Measurements from ENCODE around the gene TRAF2. TPM values are rescaled to one million over a fixed set of nuclear protein-coding genes. Genes with fewer than 3 reads are reported as not detected.

Gene TRAF2
- total and polyA plus RNA-seq, 2 donors (not counting 3 experiments of a cell fraction or from before 2014, with no cell fraction given), result 10.9 to 23.1 TPM

DNA sequence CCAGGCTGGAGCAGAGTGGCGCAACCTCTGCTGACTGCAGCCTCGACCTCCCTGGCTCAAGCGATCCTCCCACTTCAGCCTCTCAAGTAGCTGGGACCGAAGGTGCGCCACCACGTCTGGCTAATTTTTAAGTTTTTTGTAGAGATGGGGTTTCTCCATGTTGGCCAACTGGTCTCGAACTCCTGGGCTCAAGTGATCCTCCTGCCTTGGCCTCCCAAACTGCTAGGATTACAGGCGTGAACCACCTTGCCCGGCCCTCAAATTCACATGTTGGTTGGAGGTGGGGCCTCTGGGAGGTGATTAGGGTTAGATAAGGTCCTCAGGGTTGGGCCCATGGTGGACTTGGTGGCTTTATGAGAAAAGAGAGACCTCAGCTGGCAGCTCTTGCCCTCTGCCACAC is 75.8 kb downstream of the TRAF2 start:
- CTCF ChIA-PET, result interaction anchor here (1.3 kb wide), 1 partner anchor 14 kb away, joined by 4 read pairs; no protein-coding TSS in a partner anchor
- no peaks in the 10 kb centered on the region for H3K4me1 ChIP-seq (ENCODE audit: control insufficient read depth, extremely low read depth, insufficient read depth, low read length)
- no peaks in the 10 kb centered on the region for H3K79me2 ChIP-seq (ENCODE audit: control insufficient read depth, insufficient read depth, low read length)
- POLR2A ChIA-PET, result no interaction called here
- no peak overlapping the region for H3K27ac ChIP-seq (ENCODE audit: insufficient read depth, low read depth, low read length)
- H3K9ac ChIP-seq (replicated peaks; ENCODE audit: extremely low read depth, insufficient read depth, low read length), result no peak overlapping the region
- no peaks in the 10 kb centered on the region for H3K36me3 ChIP-seq (ENCODE audit: control insufficient read depth in 2 of 2, extremely low read depth in 1 of 2, insufficient read depth in 2 of 2, low read length in 2 of 2)
- no peak overlapping the region for H3K4me3 ChIP-seq (replicated peaks in 1 of 3; ENCODE audit: insufficient read depth in 1 of 3, low read depth in 1 of 3, low read length in 3 of 3)
- H3K9me1 ChIP-seq (replicated peaks; ENCODE audit: control insufficient read depth, extremely low read depth, insufficient read depth, low read length), result no peaks in the 10 kb centered on the region
- no peaks in the 10 kb centered on the region for H3K27me3 ChIP-seq (ENCODE audit: control insufficient read depth in 2 of 2, insufficient read depth in 2 of 2, low read length in 2 of 2)
- no TSS peak for BruUV-seq (replicated peaks)
- dilution Hi-C loops (cut with MboI; ENCODE audit: extremely low pct_ligation_motif_present, low sequenced_read_pairs) (no loop called here), intact Hi-C loops (cut with micrococcal nuclease) (no loop called here)
- H3K4me2 ChIP-seq (ENCODE audit: insufficient read depth, low read length), result no peak overlapping the region
- no peak overlapping the region for H2AFZ ChIP-seq (ENCODE audit: low read depth, low read length)
- H4K20me1 ChIP-seq (replicated peaks; ENCODE audit: control insufficient read depth, extremely low read depth, insufficient read depth, low read length), result no peaks in the 10 kb centered on the region
- no peak for TF ChIP-seq JUN (IDR thresholded peaks at IDR 0.05; ENCODE audit: borderline replicate concordance, insufficient read depth, insufficient read length, low read depth)
- no peak for TF ChIP-seq EZH2 (IDR thresholded peaks at IDR 0.05; ENCODE audit: borderline replicate concordance, low read depth, low read length, severe bottlenecking)
- no peak for TF ChIP-seq FOS (IDR thresholded peaks at IDR 0.05; ENCODE audit: borderline replicate concordance, insufficient read depth, low read length)
- no peak for TF ChIP-seq MAX (IDR thresholded peaks at IDR 0.05; ENCODE audit: insufficient read depth, insufficient read length)
- no peak for TF ChIP-seq POLR2AphosphoS5 (IDR thresholded peaks at IDR 0.05; ENCODE audit: insufficient read depth, low read depth, low read length)
- no peak for TF ChIP-seq POLR2A (IDR thresholded peaks at IDR 0.05; ENCODE audit: low read depth, low read length)
- H3K9me3 ChIP-seq (replicated peaks; ENCODE audit: control insufficient read depth, insufficient read depth, low read length), result no peaks in the 10 kb centered on the region
- DNase-seq (ENCODE audit: low read depth, low spot score) (no peak), FAIRE-seq (no peak)

GRCh38 chr9:136962701-136963248 is 76.5 kb downstream of the TRAF2 start:
- no TSS peak for BruUV-seq (replicated peaks)
- no peak overlapping the region for H3K4me2 ChIP-seq (ENCODE audit: insufficient read depth, low read length)
- no peaks in the 10 kb centered on the region for H3K9me1 ChIP-seq (replicated peaks; ENCODE audit: control insufficient read depth, extremely low read depth, insufficient read depth, low read length)
- dilution Hi-C loops (cut with MboI; ENCODE audit: extremely low pct_ligation_motif_present, low sequenced_read_pairs), result no loop called here
- FAIRE-seq, result no peak
- no peaks in the 10 kb centered on the region for H3K4me1 ChIP-seq (ENCODE audit: control insufficient read depth, extremely low read depth, insufficient read depth, low read length)
- no peak overlapping the region for H3K27ac ChIP-seq (ENCODE audit: insufficient read depth, low read depth, low read length)
- H2AFZ ChIP-seq (ENCODE audit: low read depth, low read length), result no peak overlapping the region
- no peaks in the 10 kb centered on the region for H3K9me3 ChIP-seq (replicated peaks; ENCODE audit: control insufficient read depth, insufficient read depth, low read length)
- no peaks in the 10 kb centered on the region for H3K79me2 ChIP-seq (ENCODE audit: control insufficient read depth, insufficient read depth, low read length)
- no peaks in the 10 kb centered on the region for H3K27me3 ChIP-seq (ENCODE audit: control insufficient read depth in 2 of 2, insufficient read depth in 2 of 2, low read length in 2 of 2)
- TF ChIP-seq FOS (IDR thresholded peaks at IDR 0.05; ENCODE audit: borderline replicate concordance, insufficient read depth, low read length) (no peak), JUN (IDR thresholded peaks at IDR 0.05; ENCODE audit: borderline replicate concordance, insufficient read depth, insufficient read length, low read depth) (no peak), EZH2 (IDR thresholded peaks at IDR 0.05; ENCODE audit: borderline replicate concordance, low read depth, low read length, severe bottlenecking) (no peak), MYC (IDR thresholded peaks at IDR 0.05; ENCODE audit: low read depth, low read length) (no peak), POLR2A (IDR thresholded peaks at IDR 0.05; ENCODE audit: low read depth, low read length) (no peak), CTCF (IDR thresholded peaks at IDR 0.05; ENCODE audit: extremely low read depth in 1 of 2, insufficient read depth in 1 of 2, low read depth in 1 of 2, low read length in 2 of 2) (no peak), POLR2AphosphoS5 (IDR thresholded peaks at IDR 0.05; ENCODE audit: insufficient read depth, low read depth, low read length) (no peak), MAX (IDR thresholded peaks at IDR 0.05; ENCODE audit: insufficient read depth, insufficient read length) (no peak), GATA2 (IDR thresholded peaks at IDR 0.05; ENCODE audit: insufficient read depth, insufficient read length, low read depth, low read length) (no peak)
- H3K9ac ChIP-seq (replicated peaks; ENCODE audit: extremely low read depth, insufficient read depth, low read length), result no peak overlapping the region
- ChIA-PET POLR2A (no interaction called here), CTCF (interaction anchor here (1.3 kb wide), 1 partner anchor 15 kb away, joined by 4 read pairs; no protein-coding TSS in a partner anchor)
- intact Hi-C loops (cut with micrococcal nuclease), result no loop called here
- no peaks in the 10 kb centered on the region for H4K20me1 ChIP-seq (replicated peaks; ENCODE audit: control insufficient read depth, extremely low read depth, insufficient read depth, low read length)
- DNase-seq (ENCODE audit: low read depth, low spot score), result no peak
- no peak overlapping the region for H3K4me3 ChIP-seq (replicated peaks in 1 of 3; ENCODE audit: insufficient read depth in 1 of 3, low read depth in 1 of 3, low read length in 3 of 3)
- H3K36me3 ChIP-seq (ENCODE audit: control insufficient read depth in 2 of 2, extremely low read depth in 1 of 2, insufficient read depth in 2 of 2, low read length in 2 of 2), result no peaks in the 10 kb centered on the region
